Tibial nerve (tissue), 4 donors: ENCODE results near the gene MXRA8.

Source experiments
- EP300 ChIP-seq, 2 donors: sonication (generic); formaldehyde crosslinking; IDR thresholded peaks; one replicate each; pipeline ENCODE4 v1.6.1; 2017; ENCODE audit warnings: antibody characterized with exemption in 2 of 2, mild to moderate bottlenecking in 1 of 2
- TF ChIP-seq, protein P1 (sequence below), 5 experiments: fragments of 200-600 bp in 3 of 5; fragments of 450-650 bp in 2 of 5; sonication (generic) in 3 of 5; IDR thresholded peaks; one replicate each; pipeline ENCODE4 v1.5.1; 2016 to 2019; ENCODE audit warnings: antibody characterized with exemption in 5 of 5, mild to moderate bottlenecking in 3 of 5, moderate library complexity in 2 of 5

DNA sequence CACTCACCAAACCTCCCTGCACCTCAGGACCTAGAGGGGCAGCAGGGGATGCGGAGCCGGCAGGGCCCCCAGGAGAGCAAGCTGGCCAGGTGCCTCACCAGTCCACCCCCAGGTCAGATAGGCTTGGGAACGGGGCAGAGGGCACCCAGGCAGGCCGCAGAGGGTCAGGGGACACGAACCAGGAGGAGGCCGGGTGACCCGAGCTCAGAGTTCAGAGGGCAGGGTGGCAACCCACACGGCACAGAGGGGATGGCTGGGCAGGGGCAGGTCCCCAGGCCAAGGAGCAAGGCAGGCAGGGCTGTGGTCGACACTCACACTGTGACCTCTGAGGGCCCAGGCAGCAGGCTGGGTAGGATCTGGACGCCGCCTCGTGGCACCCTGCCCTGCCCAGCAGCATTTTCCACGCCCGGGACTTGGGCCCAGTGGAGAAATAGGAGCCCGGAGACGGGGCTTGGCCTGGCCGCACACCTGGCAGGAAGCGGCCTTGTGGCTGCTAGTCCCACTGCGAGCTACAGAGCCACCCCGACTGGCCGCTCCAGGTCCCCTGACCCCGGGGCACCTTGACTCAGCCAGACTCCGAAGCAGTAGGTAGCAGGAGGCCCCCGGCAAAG, 14.4 kb downstream of the MXRA8 start:
- TF ChIP-seq, protein P1, sequence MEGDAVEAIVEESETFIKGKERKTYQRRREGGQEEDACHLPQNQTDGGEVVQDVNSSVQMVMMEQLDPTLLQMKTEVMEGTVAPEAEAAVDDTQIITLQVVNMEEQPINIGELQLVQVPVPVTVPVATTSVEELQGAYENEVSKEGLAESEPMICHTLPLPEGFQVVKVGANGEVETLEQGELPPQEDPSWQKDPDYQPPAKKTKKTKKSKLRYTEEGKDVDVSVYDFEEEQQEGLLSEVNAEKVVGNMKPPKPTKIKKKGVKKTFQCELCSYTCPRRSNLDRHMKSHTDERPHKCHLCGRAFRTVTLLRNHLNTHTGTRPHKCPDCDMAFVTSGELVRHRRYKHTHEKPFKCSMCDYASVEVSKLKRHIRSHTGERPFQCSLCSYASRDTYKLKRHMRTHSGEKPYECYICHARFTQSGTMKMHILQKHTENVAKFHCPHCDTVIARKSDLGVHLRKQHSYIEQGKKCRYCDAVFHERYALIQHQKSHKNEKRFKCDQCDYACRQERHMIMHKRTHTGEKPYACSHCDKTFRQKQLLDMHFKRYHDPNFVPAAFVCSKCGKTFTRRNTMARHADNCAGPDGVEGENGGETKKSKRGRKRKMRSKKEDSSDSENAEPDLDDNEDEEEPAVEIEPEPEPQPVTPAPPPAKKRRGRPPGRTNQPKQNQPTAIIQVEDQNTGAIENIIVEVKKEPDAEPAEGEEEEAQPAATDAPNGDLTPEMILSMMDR (IDR thresholded peaks at IDR 0.05), result no peak
- TF ChIP-seq EP300 (IDR thresholded peaks at IDR 0.05), result no peak
